ENCODE measurements around the gene DNAJC10. TPM values are rescaled to one million over a fixed set of nuclear protein-coding genes. Genes with fewer than 3 reads are reported as not detected.

The DNAJC10 gene
- polyA plus RNA-seq, 1 donor (not counting 4 experiments of a cell fraction or from before 2014, with no cell fraction given): 92.6 TPM

DNA sequence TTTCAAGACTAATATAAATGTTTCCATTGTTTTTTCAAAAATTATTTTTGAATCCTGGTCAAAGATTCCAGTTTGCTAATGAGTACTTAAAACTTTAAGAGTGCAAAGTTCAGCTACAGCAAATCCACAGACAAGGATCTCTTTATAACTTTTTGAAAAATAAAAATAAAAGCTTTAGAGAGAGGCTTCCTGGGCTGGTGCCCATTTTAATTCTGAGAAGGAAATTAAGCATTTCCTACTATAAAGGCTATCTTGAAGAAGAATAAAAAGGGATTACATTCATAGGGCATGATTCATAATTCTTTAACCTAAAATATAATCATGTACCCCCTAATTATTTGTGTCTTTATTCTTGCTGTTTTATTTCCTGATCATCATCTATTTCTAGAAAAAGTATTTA is 38.2 kb downstream of the DNAJC10 start:
- no peaks in the 10 kb centered on the region for H3K9me1 ChIP-seq (ENCODE audit: control insufficient read depth, extremely low read depth, insufficient read depth, low read length)
- no peak overlapping the region for H3K9ac ChIP-seq (ENCODE audit: control insufficient read depth, extremely low read depth, insufficient read depth, low read length)
- no peaks in the 10 kb centered on the region for H4K20me1 ChIP-seq (ENCODE audit: control insufficient read depth, extremely low read depth, insufficient read depth, low read length)
- DNase-seq (ENCODE audit: low read depth, low spot score) (no peak), FAIRE-seq (no peak)
- no peaks in the 10 kb centered on the region for H3K79me2 ChIP-seq (ENCODE audit: control insufficient read depth, insufficient read depth, low read length)
- H2AFZ ChIP-seq (ENCODE audit: control insufficient read depth, low read length): no peak overlapping the region
- dilution Hi-C loops (cut with MboI; ENCODE audit: extremely low pct_ligation_motif_present, low sequenced_read_pairs): no loop called here
- H3K9me3 ChIP-seq (ENCODE audit: control insufficient read depth, low read depth, low read length): no peaks in the 10 kb centered on the region
- TF ChIP-seq EZH2 (IDR thresholded peaks at IDR 0.05; ENCODE audit: low read length): no peak
- TF ChIP-seq, protein P1, sequence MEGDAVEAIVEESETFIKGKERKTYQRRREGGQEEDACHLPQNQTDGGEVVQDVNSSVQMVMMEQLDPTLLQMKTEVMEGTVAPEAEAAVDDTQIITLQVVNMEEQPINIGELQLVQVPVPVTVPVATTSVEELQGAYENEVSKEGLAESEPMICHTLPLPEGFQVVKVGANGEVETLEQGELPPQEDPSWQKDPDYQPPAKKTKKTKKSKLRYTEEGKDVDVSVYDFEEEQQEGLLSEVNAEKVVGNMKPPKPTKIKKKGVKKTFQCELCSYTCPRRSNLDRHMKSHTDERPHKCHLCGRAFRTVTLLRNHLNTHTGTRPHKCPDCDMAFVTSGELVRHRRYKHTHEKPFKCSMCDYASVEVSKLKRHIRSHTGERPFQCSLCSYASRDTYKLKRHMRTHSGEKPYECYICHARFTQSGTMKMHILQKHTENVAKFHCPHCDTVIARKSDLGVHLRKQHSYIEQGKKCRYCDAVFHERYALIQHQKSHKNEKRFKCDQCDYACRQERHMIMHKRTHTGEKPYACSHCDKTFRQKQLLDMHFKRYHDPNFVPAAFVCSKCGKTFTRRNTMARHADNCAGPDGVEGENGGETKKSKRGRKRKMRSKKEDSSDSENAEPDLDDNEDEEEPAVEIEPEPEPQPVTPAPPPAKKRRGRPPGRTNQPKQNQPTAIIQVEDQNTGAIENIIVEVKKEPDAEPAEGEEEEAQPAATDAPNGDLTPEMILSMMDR (optimal IDR thresholded peaks at IDR 0.05 in 1 of 3, IDR thresholded peaks at IDR 0.05 in 1 of 3, conservative IDR thresholded peaks at IDR 0.05 in 1 of 3; ENCODE audit: extremely low read depth in 1 of 3, insufficient read depth in 2 of 3, low read length in 3 of 3): no peak
- no peak overlapping the region for H3K27ac ChIP-seq (ENCODE audit: control insufficient read depth, insufficient read depth, low read length)
- no peaks in the 10 kb centered on the region for H3K27me3 ChIP-seq (ENCODE audit: control insufficient read depth, extremely low read depth, insufficient read depth, low read length)
- no peaks in the 10 kb centered on the region for H3K4me1 ChIP-seq (ENCODE audit: control insufficient read depth, extremely low read depth, insufficient read depth, low read length)
- H3K4me3 ChIP-seq (ENCODE audit: control insufficient read depth in 2 of 3, extremely low read depth in 1 of 3, insufficient read depth in 2 of 3, low read depth in 1 of 3, low read length in 3 of 3): no peak overlapping the region
- H3K4me2 ChIP-seq (ENCODE audit: control insufficient read depth, extremely low read depth, insufficient read depth, low read depth, low read length): no peak overlapping the region
- peaks cover 3 to 21% of the 10 kb centered on the region in 2 experiments for H3K36me3 ChIP-seq (ENCODE audit: control insufficient read depth in 2 of 2, extremely low read depth in 1 of 2, insufficient read depth in 2 of 2, low read length in 2 of 2)

DNA sequence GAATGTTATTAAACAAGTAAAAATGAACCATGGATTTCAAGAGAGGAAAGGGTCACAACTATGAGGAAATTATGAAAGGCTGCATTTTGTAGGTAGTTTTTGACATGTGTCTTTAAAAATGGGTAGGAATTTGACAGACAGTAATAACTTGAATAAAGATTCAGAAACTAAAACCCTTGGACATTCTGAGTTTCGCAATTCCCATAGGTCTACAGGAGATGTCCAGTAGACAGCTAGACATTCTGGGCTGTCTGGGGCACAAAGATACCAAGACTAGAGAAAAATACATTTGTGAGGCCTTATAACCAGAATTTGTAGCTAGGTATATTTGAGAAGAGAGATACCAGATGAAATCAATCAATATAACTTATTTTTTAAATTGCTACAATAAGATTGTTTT is 42.3 kb downstream of the DNAJC10 start:
- dilution Hi-C loops (cut with MboI; ENCODE audit: extremely low pct_ligation_motif_present, low sequenced_read_pairs): no loop called here
- H3K36me3 ChIP-seq (ENCODE audit: control insufficient read depth in 2 of 2, extremely low read depth in 1 of 2, insufficient read depth in 2 of 2, low read length in 2 of 2): peaks cover 4 to 23% of the 10 kb centered on the region in 2 experiments

More for the DNA sequence above, 42.3 kb downstream of the DNAJC10 start:
- no peak overlapping the region for H3K4me3 ChIP-seq (ENCODE audit: control insufficient read depth in 2 of 3, extremely low read depth in 1 of 3, insufficient read depth in 2 of 3, low read depth in 1 of 3, low read length in 3 of 3)
- H3K27ac ChIP-seq (ENCODE audit: control insufficient read depth, insufficient read depth, low read length): no peak overlapping the region
- DNase-seq (ENCODE audit: low read depth, low spot score) (no peak), FAIRE-seq (no peak)
- H3K79me2 ChIP-seq (ENCODE audit: control insufficient read depth, insufficient read depth, low read length): no peaks in the 10 kb centered on the region
- H2AFZ ChIP-seq (ENCODE audit: control insufficient read depth, low read length): no peak overlapping the region
- no peak for TF ChIP-seq EZH2 (IDR thresholded peaks at IDR 0.05; ENCODE audit: low read length)
- TF ChIP-seq, protein P1 (optimal IDR thresholded peaks at IDR 0.05 in 1 of 3, IDR thresholded peaks at IDR 0.05 in 1 of 3, conservative IDR thresholded peaks at IDR 0.05 in 1 of 3; ENCODE audit: extremely low read depth in 1 of 3, insufficient read depth in 2 of 3, low read length in 3 of 3): no peak
- no peaks in the 10 kb centered on the region for H3K9me1 ChIP-seq (ENCODE audit: control insufficient read depth, extremely low read depth, insufficient read depth, low read length)
- no peaks in the 10 kb centered on the region for H4K20me1 ChIP-seq (ENCODE audit: control insufficient read depth, extremely low read depth, insufficient read depth, low read length)
- H3K9ac ChIP-seq (ENCODE audit: control insufficient read depth, extremely low read depth, insufficient read depth, low read length): no peak overlapping the region
- H3K4me1 ChIP-seq (ENCODE audit: control insufficient read depth, extremely low read depth, insufficient read depth, low read length): no peaks in the 10 kb centered on the region
- H3K27me3 ChIP-seq (ENCODE audit: control insufficient read depth, extremely low read depth, insufficient read depth, low read length): no peaks in the 10 kb centered on the region
- H3K9me3 ChIP-seq (ENCODE audit: control insufficient read depth, low read depth, low read length): no peaks in the 10 kb centered on the region
- no peak overlapping the region for H3K4me2 ChIP-seq (ENCODE audit: control insufficient read depth, extremely low read depth, insufficient read depth, low read depth, low read length)
